Esophagus squamous epithelium (tissue), 5 donors: ENCODE measurements around the gene VWA3A. TPM values are rescaled to one million over a fixed set of nuclear protein-coding genes. Genes with fewer than 3 reads are reported as not detected.
A peak's percentile ranks its signal among the peaks of the same experiment; 100 is the strongest.

Source experiments
- DNase-seq: peaks from one replicate; lab custom pipeline; 2025; lab: John Stamatoyannopoulos, UW
- H3K27ac ChIP-seq, 4 donors: fragments of 200-600 bp; sonication (generic); one replicate each; pipeline ENCODE4 v1.5.1; 2016 to 2019; ENCODE audit warnings: mild to moderate bottlenecking in 1 of 4
- H3K27me3 ChIP-seq, 4 donors: fragments of 200-600 bp; sonication (generic); 1 replicate in 3 of 4; 2 replicates in 1 of 4; pipeline versions ENCODE4 v1.5.1 to v1.6.0; 2017 to 2021; ENCODE audit warnings: antibody characterized with exemption in 1 of 4
- H3K36me3 ChIP-seq, 3 donors: fragments of 200-600 bp; sonication (generic); one replicate each; pipeline ENCODE4 v1.5.1; 2016 to 2019
- H3K4me1 ChIP-seq, 3 donors: fragments of 200-600 bp; sonication (generic); one replicate each; pipeline ENCODE4 v1.5.1; 2017 to 2019
- H3K4me3 ChIP-seq, 4 donors: fragments of 200-600 bp; sonication (generic); 1 replicate in 3 of 4; 2 replicates in 1 of 4; pipeline ENCODE4 v1.5.1; 2016 to 2019; ENCODE audit warnings: mild to moderate bottlenecking in 2 of 4, moderate library complexity in 1 of 4
- H3K9me3 ChIP-seq, 3 donors: fragments of 200-600 bp; sonication (generic); one replicate each; pipeline ENCODE4 v1.5.1; 2016 to 2019
- CTCF ChIP-seq, 6 experiments: fragments of 450-650 bp in 4 of 6; fragments of 200-600 bp in 2 of 6; sonication (generic) in 2 of 6; IDR thresholded peaks; one replicate each; pipeline ENCODE4 v1.5.1; 2016 to 2019; ENCODE audit warnings: antibody characterized with exemption in 6 of 6, mild to moderate bottlenecking in 4 of 6, moderate library complexity in 4 of 6
- POLR2A ChIP-seq, 4 donors: fragments of 450-650 bp; IDR thresholded peaks; one replicate each; pipeline ENCODE4 v1.6.1; 2017; ENCODE audit warnings: antibody characterized with exemption in 4 of 4, mild to moderate bottlenecking in 4 of 4, moderate library complexity in 3 of 4
- WGBS, 2 donors: methylation state at CpG; one replicate each; pipeline ENCODE4 v1.1.5; 2018; 5-methylcytosine and 5-hydroxymethylcytosine counted together
- intact Hi-C: fragments of 100-400 bp; cut with DNase I; formaldehyde crosslinking; loops from one replicate; pipeline ENCODE4 v1.15.0; 2022
- total RNA-seq, 4 donors: library from RNA; depleted of rRNA; stranded (reverse); fragments of >200 nt; gene quantifications; one replicate each; pipeline ENCODE4 v1.1.0, GENCODE V29; 2016
- donor health status: DM: yes; HTN: yes; CAD: no.

The VWA3A gene
- total RNA-seq, 4 donors from 2014 or later, result not detected

- Histone ChIP-seq H3K4me3 (peak within 1 kb of the TSS; percentile 67 to 90 (median 78)), H3K27ac (peak within 1 kb of the TSS; percentile 81 to 94 (median 88)), H3K4me1 (peaks cover 23 to 74% (median 29%) of the 10 kb centered on the region in 3 donors), H3K9me3 (no peaks in the 10 kb centered on the region), H3K36me3 (peaks cover 0 to 9% (median 0%) of the 10 kb centered on the region in 3 donors), H3K27me3 (no peaks in the 10 kb centered on the region)
- intact Hi-C loops, result loop anchor here (5.0 kb wide), 1 partner anchor 91 kb away; the partner anchor contains the start of gene POLR3E
- WGBS, 2 donors, result 0 to 1% methylated on average over 13 to 23 of the region's 74 CpGs
- DNase-seq, result peak; percentile 44
- peak in 2 of 4 donors; percentile 35 to 56 for TF ChIP-seq POLR2A (IDR thresholded peaks at IDR 0.05)
- peak; percentile 78 to 91 (median 88) for TF ChIP-seq CTCF (IDR thresholded peaks at IDR 0.05)
These were observed 113.9 kb downstream of the VWA3A start, which contains the start of gene EEF2K for GRCh38 chr16:22206013-22206841. EEF2K (plus strand) TSS chr16:22206278; CDS start chr16:22225730, 19,452 bp downstream.

Other genes with a start within 250 kb of the VWA3A start
- 10 to 100 TPM in 3 of 4 donors, 1 to 10 TPM in 1; 8.7 to 76.9 (median 27.9) TPM for gene NPIPB4, start 234.8 kb upstream of the VWA3A start, total RNA-seq
- 100 to 1,000 TPM; 107 to 207 (median 181) TPM for gene UQCRC2, start 139.2 kb upstream of the VWA3A start, total RNA-seq
- not detected for gene PDZD9, start 91.4 kb upstream of the VWA3A start, total RNA-seq
- 10 to 100 TPM in 2 of 4 donors, 1 to 10 TPM in 2; 4.5 to 18.9 (median 12.5) TPM for gene MOSMO, start 84.4 kb upstream of the VWA3A start, total RNA-seq
- not detected for gene SDR42E2, start 70.0 kb downstream of the VWA3A start, total RNA-seq
- 10 to 100 TPM; 10.6 to 26.9 (median 16.2) TPM for gene EEF2K, start 113.7 kb downstream of the VWA3A start, total RNA-seq
- gene POLR3E, start 204.9 kb downstream of the VWA3A start, total RNA-seq, result 10 to 100 TPM; 21.5 to 57.2 (median 37.7) TPM